ENCODE results near the gene MCM9.

MCM9 gene

DNA sequence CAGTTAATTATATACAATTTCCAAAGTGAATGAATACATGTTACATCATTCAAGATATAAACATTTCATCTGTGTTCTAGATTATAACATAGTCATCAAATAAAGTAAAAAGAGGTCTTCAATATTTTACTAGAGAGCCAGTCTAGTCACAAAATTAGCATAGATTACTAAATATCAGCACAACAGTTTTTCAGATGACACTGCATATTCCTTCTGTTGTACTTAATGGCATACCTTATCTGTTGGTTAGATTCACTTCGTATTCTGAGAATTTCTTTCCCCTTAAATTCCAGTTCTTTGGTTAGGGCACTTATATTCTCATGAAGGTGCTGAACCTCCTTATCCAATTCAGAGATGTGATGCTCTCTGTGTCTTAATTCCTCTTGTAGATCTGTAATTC, 39.8 kb upstream of the MCM9 start:
- H3K4me3 ChIP-seq (ENCODE audit: low read depth, low read length): no peak overlapping the region
- TF ChIP-seq CTCF (IDR thresholded peaks at IDR 0.05; ENCODE audit: low read depth, low read length): no peak
- TF ChIP-seq, protein P1, sequence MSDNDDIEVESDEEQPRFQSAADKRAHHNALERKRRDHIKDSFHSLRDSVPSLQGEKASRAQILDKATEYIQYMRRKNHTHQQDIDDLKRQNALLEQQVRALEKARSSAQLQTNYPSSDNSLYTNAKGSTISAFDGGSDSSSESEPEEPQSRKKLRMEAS (IDR thresholded peaks at IDR 0.05; ENCODE audit: low read depth, low read length): no peak
- TF ChIP-seq POLR2A (IDR thresholded peaks at IDR 0.05; ENCODE audit: extremely low read depth, insufficient read length): no peak
- no peak for TF ChIP-seq MYC (IDR thresholded peaks at IDR 0.05; ENCODE audit: low read depth, low read length)
- DNase-seq (ENCODE audit: low read depth): no peak

DNA sequence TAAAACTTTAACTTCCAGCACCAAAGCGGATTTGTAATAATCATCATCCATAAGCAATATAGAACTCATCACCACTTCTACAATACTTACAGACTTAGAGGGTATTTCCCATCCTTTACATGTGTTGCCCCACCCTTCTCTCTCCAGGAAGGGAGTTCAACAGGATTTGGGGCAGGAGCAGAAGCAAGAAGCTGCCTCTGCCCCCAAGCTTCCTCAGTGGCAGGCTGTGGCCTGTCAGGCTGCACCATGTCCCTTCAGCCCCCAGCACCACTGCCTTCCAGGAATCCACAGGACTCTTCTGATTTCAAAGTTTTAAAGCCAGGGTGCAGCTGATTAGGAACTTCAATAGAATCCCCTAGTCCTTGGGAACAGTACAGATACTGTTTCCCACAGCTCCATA, 36.7 kb upstream of the MCM9 start:
- DNase-seq (ENCODE audit: low read depth): no peak
- TF ChIP-seq CTCF (IDR thresholded peaks at IDR 0.05; ENCODE audit: low read depth, low read length) (no peak), POLR2A (IDR thresholded peaks at IDR 0.05; ENCODE audit: extremely low read depth, insufficient read length) (no peak), MYC (IDR thresholded peaks at IDR 0.05; ENCODE audit: low read depth, low read length) (no peak)
- TF ChIP-seq, protein P1 (IDR thresholded peaks at IDR 0.05; ENCODE audit: low read depth, low read length): no peak
- H3K4me3 ChIP-seq (ENCODE audit: low read depth, low read length): no peak overlapping the region

DNA sequence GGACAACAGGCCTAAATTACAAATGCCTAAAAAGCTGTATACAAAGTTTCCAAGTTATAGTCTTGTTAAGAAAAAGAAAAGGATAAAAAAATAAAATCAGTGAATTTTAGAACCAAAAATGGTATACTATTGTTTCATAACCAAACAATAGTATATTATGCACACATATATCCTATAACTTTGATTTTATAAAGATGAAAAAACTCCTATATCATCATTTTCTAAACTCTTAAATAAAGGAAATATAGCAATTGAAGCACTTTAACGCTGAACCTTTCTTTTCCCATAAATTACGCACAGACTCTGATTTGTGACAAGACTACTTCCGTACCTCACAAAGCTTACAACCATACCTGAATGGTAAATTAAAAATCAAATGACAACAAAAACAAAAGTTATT, 35.9 kb upstream of the MCM9 start:
- TF ChIP-seq POLR2A (IDR thresholded peaks at IDR 0.05; ENCODE audit: extremely low read depth, insufficient read length) (no peak), CTCF (IDR thresholded peaks at IDR 0.05; ENCODE audit: low read depth, low read length) (no peak), MYC (IDR thresholded peaks at IDR 0.05; ENCODE audit: low read depth, low read length) (no peak)
- TF ChIP-seq, protein P1 (IDR thresholded peaks at IDR 0.05; ENCODE audit: low read depth, low read length): no peak
- H3K4me3 ChIP-seq (ENCODE audit: low read depth, low read length): no peak overlapping the region
- no peak for DNase-seq (ENCODE audit: low read depth)

DNA sequence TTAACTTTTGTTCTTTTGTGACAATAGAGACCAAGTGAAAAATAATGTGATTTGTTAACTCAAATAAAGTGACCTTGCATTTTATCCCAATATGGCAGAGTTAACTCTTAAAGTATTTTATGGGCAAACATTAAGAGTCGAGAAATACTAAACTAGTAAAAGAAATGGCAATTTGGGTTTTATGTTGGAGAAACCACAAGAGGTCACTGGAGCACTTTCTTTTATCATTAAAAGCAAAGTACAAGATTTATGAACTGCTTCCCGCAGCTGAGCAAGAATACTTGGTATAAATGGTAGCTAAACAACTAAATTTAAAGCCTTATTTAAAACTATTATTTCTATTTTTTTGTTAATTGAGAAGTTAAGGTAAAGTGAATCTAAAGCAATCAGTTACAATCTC, 33.5 kb upstream of the MCM9 start:
- TF ChIP-seq, protein P1 (IDR thresholded peaks at IDR 0.05; ENCODE audit: low read depth, low read length): no peak
- TF ChIP-seq MYC (IDR thresholded peaks at IDR 0.05; ENCODE audit: low read depth, low read length): no peak
- TF ChIP-seq POLR2A (IDR thresholded peaks at IDR 0.05; ENCODE audit: extremely low read depth, insufficient read length): no peak
- no peak for TF ChIP-seq CTCF (IDR thresholded peaks at IDR 0.05; ENCODE audit: low read depth, low read length)
- H3K4me3 ChIP-seq (ENCODE audit: low read depth, low read length): no peak overlapping the region
- peak; percentile 26 for DNase-seq (ENCODE audit: low read depth)

DNA sequence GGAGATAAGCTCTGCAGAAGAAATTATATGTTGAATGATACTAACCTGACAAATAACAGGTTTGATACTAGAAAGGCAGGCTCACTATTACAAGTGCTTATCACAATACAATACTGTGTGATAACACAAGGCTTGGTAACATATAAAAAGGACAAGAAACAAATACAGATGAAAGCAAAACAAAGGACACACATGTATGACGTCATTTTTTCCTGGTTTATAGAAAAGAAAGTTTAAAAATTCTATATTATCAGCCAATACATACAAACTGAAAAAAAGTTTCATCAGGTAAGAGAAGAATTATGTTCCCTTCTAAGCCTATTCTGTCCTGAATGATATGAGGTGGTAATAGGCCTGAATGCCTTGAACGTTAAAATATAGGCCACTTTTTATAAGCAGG, 32.3 kb upstream of the MCM9 start:
- H3K4me3 ChIP-seq (ENCODE audit: low read depth, low read length): no peak overlapping the region
- no peak for TF ChIP-seq MYC (IDR thresholded peaks at IDR 0.05; ENCODE audit: low read depth, low read length)
- TF ChIP-seq, protein P1 (IDR thresholded peaks at IDR 0.05; ENCODE audit: low read depth, low read length): no peak
- no peak for TF ChIP-seq CTCF (IDR thresholded peaks at IDR 0.05; ENCODE audit: low read depth, low read length)
- no peak for TF ChIP-seq POLR2A (IDR thresholded peaks at IDR 0.05; ENCODE audit: extremely low read depth, insufficient read length)
- no peak for DNase-seq (ENCODE audit: low read depth)

All from NB4 (cell line).